ENCODE data around the gene NTSR1. TPM values are rescaled to one million over a fixed set of nuclear protein-coding genes. Genes with fewer than 3 reads are reported as not detected.

NTSR1 gene
- total RNA-seq, 4 donors from 2014 or later = 0.67 TPM; not detected in 3

DNA sequence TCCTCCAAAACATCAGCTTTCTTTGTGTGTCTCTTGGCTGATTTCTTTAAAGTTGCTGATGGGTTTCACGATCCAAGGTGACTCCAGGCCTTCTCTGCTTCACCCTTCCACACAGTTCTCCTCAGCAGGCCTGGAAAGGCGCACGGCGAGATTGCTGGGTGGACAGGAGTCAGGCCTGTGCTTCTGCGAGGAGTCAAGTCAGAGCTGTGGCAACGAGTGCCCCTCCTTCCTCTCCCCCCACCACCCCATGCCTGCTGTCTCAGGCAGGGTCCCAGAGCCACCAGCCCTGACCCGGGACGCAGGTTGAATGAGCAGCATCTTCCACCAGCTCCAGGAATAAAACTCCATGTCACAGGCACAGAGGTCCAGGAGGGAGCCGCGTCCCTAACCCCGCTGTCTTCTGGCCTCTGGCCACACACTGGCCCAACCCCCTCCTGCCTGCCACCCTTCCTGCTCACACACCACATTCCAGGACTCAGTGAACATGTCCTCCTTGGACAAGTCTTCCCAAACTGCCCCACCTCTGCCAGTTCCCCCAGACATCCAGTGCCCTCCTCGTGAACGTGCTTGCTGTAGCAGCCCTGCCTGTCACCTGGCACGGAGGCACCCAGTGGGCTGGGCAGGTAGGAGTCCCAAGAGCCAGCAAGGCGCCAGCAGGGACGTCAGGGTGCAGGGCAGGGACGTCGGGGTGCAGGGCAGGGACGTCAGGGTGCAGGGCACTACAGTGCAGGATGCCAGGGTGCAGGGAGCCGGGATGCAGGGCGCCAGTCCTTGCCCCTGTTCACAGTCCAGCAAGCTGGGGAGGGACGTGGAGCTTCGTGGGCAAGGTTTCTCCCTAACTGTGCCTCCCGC, 7.2 kb upstream of the NTSR1 start:
- intact Hi-C loops (cut with DNase I) = no loop called here
- no peak for DNase-seq
- no peak overlapping the region for H3K4me3 ChIP-seq (replicated peaks in 1 of 3)
- no peak for TF ChIP-seq CTCF (IDR thresholded peaks at IDR 0.05)
- TF ChIP-seq POLR2A (IDR thresholded peaks at IDR 0.05) = no peak
- no peaks in the 10 kb centered on the region for H3K36me3 ChIP-seq
- 70 to 74% methylated on average over 14 to 18 of the region's 24 CpGs for WGBS, 2 donors
- no peaks in the 10 kb centered on the region for H3K9me3 ChIP-seq
- H3K4me1 ChIP-seq = peaks cover 0 to 4% of the 10 kb centered on the region in 2 donors
- H3K27ac ChIP-seq = no peak overlapping the region
- no peaks in the 10 kb centered on the region for H3K27me3 ChIP-seq

GRCh38 chr20:62702013-62702300, 6.7 kb upstream of the NTSR1 start:
- no peak for DNase-seq
- no peak overlapping the region for H3K27ac ChIP-seq
- TF ChIP-seq POLR2A (IDR thresholded peaks at IDR 0.05) = no peak
- no peak for TF ChIP-seq CTCF (IDR thresholded peaks at IDR 0.05)
- no peaks in the 10 kb centered on the region for H3K36me3 ChIP-seq
- no peaks in the 10 kb centered on the region for H3K9me3 ChIP-seq
- intact Hi-C loops (cut with DNase I) = no loop called here
- WGBS, 2 donors = 65 to 78% methylated on average over 6 to 9 of the region's 11 CpGs
- peaks cover 0 to 4% of the 10 kb centered on the region in 2 donors for H3K4me1 ChIP-seq
- no peaks in the 10 kb centered on the region for H3K27me3 ChIP-seq
- no peak overlapping the region for H3K4me3 ChIP-seq (replicated peaks in 1 of 3)

- H3K27ac ChIP-seq = no peak overlapping the region
- 84 to 86% methylated on average over 24 to 25 of the region's 25 CpGs for WGBS, 2 donors
- intact Hi-C loops (cut with DNase I) = no loop called here
- no peak for DNase-seq
- H3K9me3 ChIP-seq = no peaks in the 10 kb centered on the region
- peaks cover 3% of the 10 kb centered on the region for H3K27me3 ChIP-seq
- peaks cover 0 to 4% of the 10 kb centered on the region in 2 donors for H3K4me1 ChIP-seq
- no peak for TF ChIP-seq CTCF (IDR thresholded peaks at IDR 0.05)
- no peak overlapping the region for H3K4me3 ChIP-seq (replicated peaks in 1 of 3)
- H3K36me3 ChIP-seq = no peaks in the 10 kb centered on the region
Observed at GRCh38 chr20:62702895-62703852, 5.5 kb upstream of the NTSR1 start.

DNA sequence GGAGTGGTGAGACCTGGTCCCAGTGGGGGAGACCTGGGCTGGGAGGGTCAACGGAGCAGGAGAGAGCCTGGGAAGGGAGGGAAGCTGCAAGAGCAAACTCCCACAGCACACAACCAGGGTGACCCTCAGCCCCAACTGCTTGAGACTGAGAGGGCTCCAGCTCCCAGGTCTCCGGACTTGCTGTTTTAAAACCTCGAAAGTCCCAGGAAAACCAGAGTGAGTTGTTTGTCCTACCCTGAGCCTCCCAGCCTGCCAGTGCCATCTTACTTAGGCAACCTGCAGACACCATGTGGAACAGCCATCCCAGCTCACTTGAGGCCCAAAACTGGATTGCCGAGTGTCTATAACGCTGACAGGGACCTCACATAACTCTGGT, 4.8 kb upstream of the NTSR1 start:
- H3K36me3 ChIP-seq = no peaks in the 10 kb centered on the region
- H3K4me3 ChIP-seq (replicated peaks in 1 of 3) = no peak overlapping the region
- H3K4me1 ChIP-seq = peaks cover 0 to 4% of the 10 kb centered on the region in 2 donors
- H3K27me3 ChIP-seq = peaks cover 7% of the 10 kb centered on the region
- no peak overlapping the region for H3K27ac ChIP-seq
- intact Hi-C loops (cut with DNase I) = no loop called here
- H3K9me3 ChIP-seq = no peaks in the 10 kb centered on the region
- TF ChIP-seq POLR2A (IDR thresholded peaks at IDR 0.05) (no peak), CTCF (IDR thresholded peaks at IDR 0.05) (no peak)
- 59 to 77% methylated on average over 5 of the region's 5 CpGs for WGBS, 2 donors
- DNase-seq = no peak
